Kidney (tissue), 14 donors: Measurements from ENCODE around the gene AKTIP. TPM values are rescaled to one million over a fixed set of nuclear protein-coding genes. Genes with fewer than 3 reads are reported as not detected.

Source experiments
- DNase-seq, 5 donors: peaks; one replicate each; pipeline ENCODE4 v3.0.0-alpha.2; 2013 to 2020
- FAIRE-seq: peaks from 2 replicates; lab custom pipeline; 2012; peaks lifted over from hg19 to GRCh38; lab: Jason Lieb, UNC
- H3K27ac ChIP-seq, 2 donors: one replicate each; pipeline ENCODE4 v1.7.0; 2013; ENCODE audit warnings: low read depth in 2 of 2, low read length in 2 of 2, inconsistent platforms in 1 of 2
- H3K27me3 ChIP-seq: one replicate; pipeline ENCODE4 v1.7.1; 2013; ENCODE audit warnings: low read length, inconsistent platforms; ENCODE audit not compliant: control insufficient read depth, insufficient read depth
- H3K36me3 ChIP-seq, 3 donors: one replicate each; pipeline versions ENCODE4 v1.7.0 to v1.7.1; 2013; ENCODE audit warnings: low read length in 3 of 3, control low read depth in 1 of 3, inconsistent platforms in 1 of 3; ENCODE audit not compliant: insufficient read depth in 3 of 3, control insufficient read depth in 2 of 3
- H3K4me1 ChIP-seq, 3 donors: one replicate each; pipeline versions ENCODE4 v1.7.0 to v1.7.1; 2013; ENCODE audit warnings: low read length in 3 of 3, inconsistent platforms in 1 of 3, low read depth in 1 of 3; ENCODE audit not compliant: control insufficient read depth in 2 of 3, insufficient read depth in 2 of 3
- H3K4me3 ChIP-seq, 3 donors: one replicate each; pipeline versions ENCODE4 v1.7.0 to v1.8.1; 2013; ENCODE audit warnings: low read length in 3 of 3, control low read depth in 1 of 3, inconsistent platforms in 1 of 3
- H3K9ac ChIP-seq, 3 donors: one replicate each; pipeline versions ENCODE4 v1.7.0 to v1.7.1; 2013; ENCODE audit warnings: low read length in 3 of 3, control low read depth in 1 of 3, inconsistent platforms in 1 of 3
- H3K9me3 ChIP-seq, 3 donors: one replicate each; pipeline versions ENCODE4 v1.7.0 to v1.7.1; 2013; ENCODE audit warnings: low read length in 3 of 3, control low read depth in 1 of 3, inconsistent platforms in 1 of 3; ENCODE audit not compliant: control insufficient read depth in 2 of 3, insufficient read depth in 1 of 3
- CTCF ChIP-seq: IDR thresholded peaks from 3 replicates; pipeline ENCODE4 v1.5.1; 2012; ENCODE audit warnings: mild to moderate bottlenecking, moderate library complexity, borderline replicate concordance; ENCODE audit not compliant: insufficient read depth; ENCODE audit errors: extremely low read depth
- intact Hi-C: fragments of 100-400 bp; cut with DNase I; formaldehyde crosslinking; loops from one replicate; pipeline ENCODE4 v1.11.1; 2022
- polyA plus RNA-seq: library from polyadenylated mRNA; stranded (reverse); fragments of 350-450 nt; fragmentation: Illumina TruSeq; extraction: RNeasy Lipid Tissue Mini Kit (QIAGEN cat#74804); gene quantifications from one replicate; pipeline ENCODE4 v1.2.3, GENCODE V29; 2014; ENCODE audit warnings: low read depth, low replicate concordance; ENCODE audit not compliant: insufficient read depth
- total RNA-seq: library from RNA; stranded (reverse); fragmentation: NEBNext Ultra II Directional; extraction: Animal tissue kit (Norgen Biotek cat#: 25700); gene quantifications from one replicate; pipeline ENCODE4 v1.2.1, GENCODE V29; 2021
- donor health status: control.
- donor health status: control.
- donor health status: control.
- donor health status: control.
- donor health status: control.
- donor health status: DM: yes; HTN: yes; CAD: no.
- donor health status: Normal renal cell carcinoma (clear cell type).

Gene AKTIP
- total and polyA plus RNA-seq, 2 donors from 2014 or later: 44.5 to 52.0 TPM

- Histone ChIP-seq H3K27me3 (no peaks in the 10 kb centered on the region), H3K36me3 (peaks cover 8 to 27% (median 22%) of the 10 kb centered on the region in 3 donors), H3K27ac (no peak overlapping the region), H3K4me1 (no peaks in the 10 kb centered on the region), H3K9ac (no peak overlapping the region), H3K4me3 (no peak overlapping the region), H3K9me3 (no peaks in the 10 kb centered on the region)
- no peak for DNase-seq
- FAIRE-seq: no peak
- intact Hi-C loops: no loop called here
- TF ChIP-seq CTCF: no peak
Observed at GRCh38 chr16:53457670-53458069, 45.3 kb downstream of the AKTIP start.

DNA sequence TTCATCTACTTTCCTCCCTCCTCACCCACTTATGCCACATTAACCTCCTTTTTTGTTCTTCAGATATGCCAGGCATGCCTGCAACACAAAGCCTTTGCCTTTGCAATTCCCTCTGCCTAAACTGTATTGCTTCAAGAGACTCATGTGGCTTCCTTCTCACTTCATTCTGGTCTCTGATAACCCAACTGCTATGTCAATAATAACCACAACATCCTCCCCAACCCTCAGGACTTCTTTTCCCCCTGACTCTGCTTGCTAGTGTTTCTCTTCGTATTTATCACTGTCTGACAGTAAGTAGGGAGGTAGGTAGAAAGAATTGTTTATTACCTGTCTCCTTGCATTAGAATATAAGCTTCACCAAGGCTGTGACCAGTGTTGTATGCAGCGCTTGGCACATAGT is 46.4 kb downstream of the AKTIP start:
- Histone ChIP-seq H3K4me3 (no peak overlapping the region), H3K36me3 (peaks cover 7 to 27% (median 22%) of the 10 kb centered on the region in 3 donors), H3K27ac (no peak overlapping the region), H3K9me3 (no peaks in the 10 kb centered on the region), H3K27me3 (no peaks in the 10 kb centered on the region), H3K9ac (no peak overlapping the region), H3K4me1 (no peaks in the 10 kb centered on the region)
- DNase-seq (no peak), FAIRE-seq (no peak)
- no peak for TF ChIP-seq CTCF
- intact Hi-C loops: no loop called here

DNA sequence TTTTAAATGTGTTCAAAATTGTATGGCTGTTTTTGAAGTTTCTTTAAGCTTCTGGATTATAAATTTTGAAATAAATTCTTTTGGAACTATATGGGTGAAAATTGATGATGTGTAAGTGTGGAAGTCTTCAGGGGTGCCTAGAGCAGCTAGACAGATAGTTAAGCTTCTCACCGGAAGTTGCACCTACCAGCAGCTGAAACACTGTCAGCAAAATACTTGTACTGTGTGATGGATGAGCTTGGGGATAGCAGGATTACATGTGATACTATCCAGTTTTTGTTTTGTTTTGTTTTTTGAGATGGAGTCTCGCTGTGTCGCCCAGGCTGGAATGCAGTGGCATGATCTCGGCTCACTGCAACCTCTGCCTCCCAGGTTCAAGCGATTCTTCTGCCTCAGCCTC is 49.1 kb downstream of the AKTIP start:
- no peaks in the 10 kb centered on the region for H3K27me3 ChIP-seq
- H3K27ac ChIP-seq: no peak overlapping the region
- no peak overlapping the region for H3K9ac ChIP-seq
- no peaks in the 10 kb centered on the region for H3K4me1 ChIP-seq
- FAIRE-seq (no peak), DNase-seq (no peak)
- peaks cover 5 to 19% (median 13%) of the 10 kb centered on the region in 3 donors for H3K36me3 ChIP-seq
- no peak for TF ChIP-seq CTCF
- intact Hi-C loops: no loop called here
- H3K4me3 ChIP-seq: no peak overlapping the region
- no peaks in the 10 kb centered on the region for H3K9me3 ChIP-seq
